HCT116 (cell line): ENCODE measurements around the gene SLC25A43. TPM values are rescaled to one million over a fixed set of nuclear protein-coding genes. Genes with fewer than 3 reads are reported as not detected.

Experiments
- ATAC-seq: fragments of 200-7000 bp; cut with Tn5 transposase; 2 replicates; pipeline ENCODE4 v1.9.1; 2020; ENCODE audit warnings: mild to moderate bottlenecking, moderate library complexity
- BruUV-seq: library from RNA; stranded (reverse); fragments of 400-500 nt; replicated peaks from 2 replicates; lab custom pipeline; 2021; lab: Mats Ljungman, UMichigan
- CTCF ChIA-PET: fragments of 300-600 bp; sonication (Branson Sonifier 250); formaldehyde crosslinking; loops from one replicate; lab custom pipeline; 2021; ENCODE audit warnings: antibody characterized with exemption; lab: Charles Lee
- POLR2A ChIA-PET: fragments of 300-600, 350-600 bp; sonication (Branson Sonifier 250); formaldehyde crosslinking; loops from one replicate; lab custom pipeline; 2021; ENCODE audit warnings: antibody characterized with exemption; lab: Charles Lee
- RAD21 ChIA-PET, 2 experiments: fragments of 300-600 bp; sonication (Branson Sonifier 250); formaldehyde crosslinking; loops; one replicate each; lab custom pipeline; 2023; ENCODE audit warnings: low total read pairs in 2 of 2; ENCODE audit not compliant: uncharacterized antibody in 2 of 2, unreplicated experiment in 2 of 2, low non-redundant PET in 1 of 2; lab: Charles Lee
- DNase-seq: peaks from one replicate; pipeline ENCODE4 v3.0.0-alpha.2; 2010; ENCODE audit warnings: low read depth, low spot score
- H2AFZ ChIP-seq: fragments of 200-600 bp; shearing (Covaris generic), sonication (generic); 2 replicates; pipeline ENCODE4 v1.6.1; 2017; ENCODE audit warnings: low read depth, mixed run types, mixed read lengths, antibody characterized with exemption, low read length; ENCODE audit not compliant: poor library complexity, severe bottlenecking
- H3K27ac ChIP-seq: 2 replicates; pipeline ENCODE4 v1.5.1; 2012; ENCODE audit warnings: low read depth, low read length
- H3K27me3 ChIP-seq: fragments of 200-600 bp; sonication (generic); 2 replicates; pipeline ENCODE4 v1.6.1; 2016; ENCODE audit warnings: mixed run types, low read length, mixed read lengths; ENCODE audit not compliant: insufficient read depth
- H3K36me3 ChIP-seq, 2 experiments: fragments of 200-500 bp in 1 of 2; fragments of 200-600 bp in 1 of 2; sonication (Bioruptor generic) in 1 of 2; sonication (generic) in 1 of 2; 2 replicates each; pipeline versions ENCODE4 v1.5.1 to v1.6.1; 2014 to 2016; ENCODE audit warnings: low read length in 2 of 2, inconsistent platforms in 1 of 2, mixed read lengths in 1 of 2, mixed run types in 1 of 2; ENCODE audit not compliant: insufficient read depth in 2 of 2, control insufficient read depth in 1 of 2
- H3K4me1 ChIP-seq, 2 experiments: fragments of 200-600 bp in 1 of 2; sonication (generic) in 1 of 2; 2 replicates each; pipeline versions ENCODE4 v1.5.1 to v1.6.1; 2012 to 2017; ENCODE audit warnings: low read length in 2 of 2, inconsistent platforms in 1 of 2, mild to moderate bottlenecking in 1 of 2, mixed read lengths in 1 of 2, mixed run types in 1 of 2, moderate library complexity in 1 of 2; ENCODE audit not compliant: insufficient read depth in 2 of 2, control insufficient read depth in 1 of 2
- H3K4me2 ChIP-seq: fragments of 200-600 bp; sonication (generic); 2 replicates; pipeline ENCODE4 v1.6.1; 2017; ENCODE audit warnings: mixed run types, low read length, mixed read lengths
- H3K4me3 ChIP-seq, 2 experiments: fragments of 200-600 bp in 1 of 2; sonication (generic) in 1 of 2; replicated peaks in 1 of 2; 2 replicates each; pipeline ENCODE4 v1.5.1; 2011 to 2016; ENCODE audit warnings: low read length in 2 of 2, control low read depth in 1 of 2, low read depth in 1 of 2, mild to moderate bottlenecking in 1 of 2, mixed read lengths in 1 of 2, mixed run types in 1 of 2
- H3K79me2 ChIP-seq: fragments of 200-600 bp; sonication (generic); 2 replicates; pipeline ENCODE4 v1.6.1; 2017; ENCODE audit warnings: mild to moderate bottlenecking, mixed run types, low read length, moderate library complexity, mixed read lengths; ENCODE audit not compliant: insufficient read depth
- H3K9ac ChIP-seq: fragments of 200-600 bp; sonication (generic); 2 replicates; pipeline ENCODE4 v1.6.1; 2016; ENCODE audit warnings: low read length, mixed read lengths
- H3K9me2 ChIP-seq: fragments of 200-600 bp; sonication (generic), shearing (Covaris generic); 2 replicates; pipeline ENCODE4 v1.6.1; 2017; ENCODE audit warnings: mixed run types, mild to moderate bottlenecking, moderate library complexity; ENCODE audit not compliant: insufficient read depth
- H3K9me3 ChIP-seq, 2 experiments: fragments of 200-500 bp in 1 of 2; fragments of 200-600 bp in 1 of 2; sonication (Bioruptor generic) in 1 of 2; sonication (generic) in 1 of 2; 2 replicates each; pipeline ENCODE4 v1.6.1; 2014 to 2017; ENCODE audit warnings: low read length in 2 of 2, mixed read lengths in 2 of 2, inconsistent platforms in 1 of 2, low read depth in 1 of 2, mild to moderate bottlenecking in 1 of 2, mixed run types in 1 of 2, moderate library complexity in 1 of 2; ENCODE audit not compliant: control insufficient read depth in 1 of 2, insufficient read depth in 1 of 2
- H4K20me1 ChIP-seq: fragments of 200-600 bp; sonication (generic), shearing (Covaris generic); 2 replicates; pipeline ENCODE4 v1.6.1; 2017; ENCODE audit warnings: mixed run types, mild to moderate bottlenecking, moderate library complexity; ENCODE audit not compliant: insufficient read depth
- ATF3 ChIP-seq: IDR thresholded peaks from 2 replicates; pipeline ENCODE4 v1.6.1; 2012
- CBX3 ChIP-seq: IDR thresholded peaks from 2 replicates; pipeline ENCODE4 v1.6.1; 2012; ENCODE audit warnings: low read depth
- CEBPB ChIP-seq: IDR thresholded peaks from 2 replicates; pipeline ENCODE4 v1.6.1; 2012; ENCODE audit warnings: low read depth
- CTCF ChIP-seq, 3 experiments: fragments of 200-600 bp in 1 of 3; sonication (generic) in 1 of 3; IDR thresholded peaks in 2 of 3; conservative IDR thresholded peaks in 1 of 3; 2 replicates each; pipeline ENCODE4 v1.5.1; 2012 to 2017; ENCODE audit warnings: low read depth in 2 of 3, low read length in 2 of 3, antibody characterized with exemption in 1 of 3, borderline replicate concordance in 1 of 3, control low read depth in 1 of 3, mild to moderate bottlenecking in 1 of 3, mixed read lengths in 1 of 3, mixed run types in 1 of 3, moderate library complexity in 1 of 3; ENCODE audit not compliant: insufficient read depth in 1 of 3
- EGR1 ChIP-seq: IDR thresholded peaks from 2 replicates; pipeline ENCODE4 v1.6.1; 2012; ENCODE audit warnings: low read depth
- ELF1 ChIP-seq: IDR thresholded peaks from 2 replicates; pipeline ENCODE4 v1.6.1; 2012; ENCODE audit warnings: low read depth, borderline replicate concordance
- EZH2 ChIP-seq: fragments of 200-600 bp; sonication (generic); IDR thresholded peaks from 2 replicates; pipeline ENCODE4 v1.6.1; 2017; ENCODE audit warnings: antibody characterized with exemption, mixed run types
- EZH2phosphoT487 ChIP-seq: fragments of 200-600 bp; IDR thresholded peaks from 2 replicates; pipeline ENCODE4 v1.6.1; 2018; ENCODE audit warnings: antibody characterized with exemption, borderline replicate concordance
- JUND ChIP-seq: IDR thresholded peaks from 2 replicates; pipeline ENCODE4 v1.6.1; 2012
- POLR2A ChIP-seq: IDR thresholded peaks from 2 replicates; pipeline ENCODE4 v1.7.0; 2011; ENCODE audit warnings: borderline replicate concordance; ENCODE audit not compliant: insufficient read depth, insufficient read length; ENCODE audit errors: extremely low read depth
- POLR2AphosphoS5 ChIP-seq: IDR thresholded peaks from 2 replicates; pipeline ENCODE4 v1.6.1; 2011; ENCODE audit warnings: mild to moderate bottlenecking, low read depth, low read length, moderate library complexity
- RAD21 ChIP-seq: IDR thresholded peaks from 2 replicates; pipeline ENCODE4 v1.6.1; 2012; ENCODE audit warnings: low read depth, mild to moderate bottlenecking
- REST ChIP-seq: IDR thresholded peaks from 2 replicates; pipeline ENCODE4 v1.6.1; 2012; ENCODE audit warnings: low read depth
- SP1 ChIP-seq: IDR thresholded peaks from 2 replicates; pipeline ENCODE4 v1.6.1; 2012; ENCODE audit warnings: low read depth
- SRF ChIP-seq: IDR thresholded peaks from 2 replicates; pipeline ENCODE4 v1.6.1; 2012; ENCODE audit warnings: low read depth
- TCF7L2 ChIP-seq: IDR thresholded peaks from 2 replicates; pipeline ENCODE4 v1.7.0; 2011; ENCODE audit warnings: borderline replicate concordance, inconsistent platforms; ENCODE audit not compliant: insufficient read depth, insufficient read length; ENCODE audit errors: extremely low read depth
- ZBTB33 ChIP-seq: IDR thresholded peaks from 2 replicates; pipeline ENCODE4 v1.6.1; 2011; ENCODE audit warnings: mild to moderate bottlenecking, low read length, moderate library complexity; ENCODE audit not compliant: insufficient replicate concordance; ENCODE audit errors: extremely low read depth
- ZFX ChIP-seq: fragments of 450-650 bp; IDR thresholded peaks from 2 replicates; pipeline ENCODE4 v1.6.1; 2017
- intact Hi-C: fragments of 100-400 bp; cut with micrococcal nuclease; formaldehyde crosslinking; loops from 2 replicates; pipeline ENCODE4 v1.10.0; 2022
- total RNA-seq: library from RNA; stranded (reverse); gene quantifications from one replicate; pipeline ENCODE4 v1.2.1, GENCODE V29; 2021; ENCODE audit not compliant: unreplicated experiment

The SLC25A43 gene
- total RNA-seq, 1 experiment from 2014 or later, result 14.1 TPM

- ChIA-PET POLR2A (no interaction called here), CTCF (no interaction called here), RAD21 (no interaction called here)
- Histone ChIP-seq H3K9me2 (no peaks in the 10 kb centered on the region), H3K9ac (no peak overlapping the region), H3K4me3 (no peak overlapping the region), H2AFZ (no peak overlapping the region), H3K4me1 (no peaks in the 10 kb centered on the region), H3K36me3 (no peaks in the 10 kb centered on the region), H3K4me2 (no peak overlapping the region), H3K27me3 (no peaks in the 10 kb centered on the region), H3K27ac (no peak overlapping the region), H4K20me1 (no peaks in the 10 kb centered on the region), H3K9me3 (no peaks in the 10 kb centered on the region), H3K79me2 (no peaks in the 10 kb centered on the region)
- ATAC-seq (no peak), DNase-seq (no peak)
- TF ChIP-seq TCF7L2 (no peak), ELF1 (no peak), ZFX (no peak), POLR2AphosphoS5 (no peak), EZH2phosphoT487 (no peak), JUND (no peak), CEBPB (no peak), SRF (no peak), CBX3 (no peak), RAD21 (no peak), ZBTB33 (no peak), CTCF (IDR thresholded peaks at IDR 0.05 in 2 of 3, conservative IDR thresholded peaks at IDR 0.05 in 1 of 3; ENCODE audit: borderline replicate concordance in 1 of 3, insufficient read depth in 1 of 3, low read depth in 2 of 3, low read length in 2 of 3) (no peak), EZH2 (no peak), REST (no peak), ATF3 (no peak), SP1 (no peak), EGR1 (no peak), POLR2A (no peak)
- intact Hi-C loops, result no loop called here
- no TSS peak for BruUV-seq
These were observed 9.9 kb upstream of the SLC25A43 start for GRCh38 chrX:119389214-119389613.
